ENCODE results near the gene MARCKS. TPM values are rescaled to one million over a fixed set of nuclear protein-coding genes. Genes with fewer than 3 reads are reported as not detected.
A peak's percentile ranks its signal among the peaks of the same experiment; 100 is the strongest.

The MARCKS gene
- total RNA-seq, 1 donor from 2014 or later: 146 TPM

- Histone ChIP-seq H3K4me3 (ENCODE audit: low read length in 3 of 3) (no peak overlapping the region), H3K36me3 (ENCODE audit: control insufficient read depth in 3 of 3, insufficient read depth in 3 of 3, low read length in 3 of 3) (no peaks in the 10 kb centered on the region), H3K27ac (ENCODE audit: low read depth, low read length) (no peak overlapping the region)
Observed at GRCh38 chr6:113824866-113825265, 32.3 kb upstream of the MARCKS start.

GRCh38 chr6:113825781-113826180, 31.4 kb upstream of the MARCKS start:
- no peaks in the 10 kb centered on the region for H3K27me3 ChIP-seq (ENCODE audit: control insufficient read depth in 3 of 3, insufficient read depth in 3 of 3, low read length in 3 of 3)
- H3K4me3 ChIP-seq (ENCODE audit: low read length in 3 of 3): peak overlapping the region in 1 of 3 donors; percentile 16
- H3K9ac ChIP-seq (ENCODE audit: low read depth in 1 of 3, low read length in 3 of 3): peak overlapping the region in 2 of 3 donors; percentile 4 to 34
- H3K27ac ChIP-seq (ENCODE audit: low read depth, low read length): no peak overlapping the region
- no peaks in the 10 kb centered on the region for H3K36me3 ChIP-seq (ENCODE audit: control insufficient read depth in 3 of 3, insufficient read depth in 3 of 3, low read length in 3 of 3)
- H3K4me1 ChIP-seq (ENCODE audit: control insufficient read depth in 3 of 3, insufficient read depth in 3 of 3, low read length in 3 of 3): peaks cover 20 to 28% (median 23%) of the 10 kb centered on the region in 3 donors
- no peaks in the 10 kb centered on the region for H3K9me3 ChIP-seq (ENCODE audit: control insufficient read depth in 3 of 3, low read length in 3 of 3)

More at GRCh38 chr6:113824866-113825265, 32.3 kb upstream of the MARCKS start:
- H3K27me3 ChIP-seq (ENCODE audit: control insufficient read depth in 3 of 3, insufficient read depth in 3 of 3, low read length in 3 of 3): no peaks in the 10 kb centered on the region
- no peak overlapping the region for H3K9ac ChIP-seq (ENCODE audit: low read depth in 1 of 3, low read length in 3 of 3)
- peaks cover 20 to 28% (median 20%) of the 10 kb centered on the region in 3 donors for H3K4me1 ChIP-seq (ENCODE audit: control insufficient read depth in 3 of 3, insufficient read depth in 3 of 3, low read length in 3 of 3)
- no peaks in the 10 kb centered on the region for H3K9me3 ChIP-seq (ENCODE audit: control insufficient read depth in 3 of 3, low read length in 3 of 3)

- H3K27me3 ChIP-seq (ENCODE audit: control insufficient read depth in 3 of 3, insufficient read depth in 3 of 3, low read length in 3 of 3): no peaks in the 10 kb centered on the region
- H3K36me3 ChIP-seq (ENCODE audit: control insufficient read depth in 3 of 3, insufficient read depth in 3 of 3, low read length in 3 of 3): no peaks in the 10 kb centered on the region
- H3K9ac ChIP-seq (ENCODE audit: low read depth in 1 of 3, low read length in 3 of 3): peak overlapping the region in 1 of 3 donors; percentile 3
- H3K4me1 ChIP-seq (ENCODE audit: control insufficient read depth in 3 of 3, insufficient read depth in 3 of 3, low read length in 3 of 3): peaks cover 17 to 27% (median 23%) of the 10 kb centered on the region in 3 donors
- peak overlapping the region; percentile 25 for H3K27ac ChIP-seq (ENCODE audit: low read depth, low read length)
- H3K4me3 ChIP-seq (ENCODE audit: low read length in 3 of 3): peak overlapping the region in 1 of 3 donors; percentile 7
- H3K9me3 ChIP-seq (ENCODE audit: control insufficient read depth in 3 of 3, low read length in 3 of 3): no peaks in the 10 kb centered on the region
Observed at GRCh38 chr6:113828984-113829695, 28.0 kb upstream of the MARCKS start.

GRCh38 chr6:113829696-113830045, 27.5 kb upstream of the MARCKS start:
- no peak overlapping the region for H3K27ac ChIP-seq (ENCODE audit: low read depth, low read length)
- H3K27me3 ChIP-seq (ENCODE audit: control insufficient read depth in 3 of 3, insufficient read depth in 3 of 3, low read length in 3 of 3): no peaks in the 10 kb centered on the region

GRCh38 chr6:113830140-113830539, 27.0 kb upstream of the MARCKS start:
- Histone ChIP-seq H3K36me3 (ENCODE audit: control insufficient read depth in 3 of 3, insufficient read depth in 3 of 3, low read length in 3 of 3) (no peaks in the 10 kb centered on the region), H3K27ac (ENCODE audit: low read depth, low read length) (no peak overlapping the region)

More at GRCh38 chr6:113829696-113830045, 27.5 kb upstream of the MARCKS start:
- Histone ChIP-seq H3K36me3 (ENCODE audit: control insufficient read depth in 3 of 3, insufficient read depth in 3 of 3, low read length in 3 of 3) (no peaks in the 10 kb centered on the region), H3K9me3 (ENCODE audit: control insufficient read depth in 3 of 3, low read length in 3 of 3) (no peaks in the 10 kb centered on the region), H3K4me3 (ENCODE audit: low read length in 3 of 3) (no peak overlapping the region), H3K4me1 (ENCODE audit: control insufficient read depth in 3 of 3, insufficient read depth in 3 of 3, low read length in 3 of 3) (peaks cover 14 to 23% (median 22%) of the 10 kb centered on the region in 3 donors), H3K9ac (ENCODE audit: low read depth in 1 of 3, low read length in 3 of 3) (no peak overlapping the region)

GRCh38 chr6:113833537-113833936, 23.6 kb upstream of the MARCKS start:
- H3K27ac ChIP-seq (ENCODE audit: low read depth, low read length): no peak overlapping the region
- H3K9ac ChIP-seq (ENCODE audit: low read depth in 1 of 3, low read length in 3 of 3): no peak overlapping the region
- no peaks in the 10 kb centered on the region for H3K36me3 ChIP-seq (ENCODE audit: control insufficient read depth in 3 of 3, insufficient read depth in 3 of 3, low read length in 3 of 3)
- no peaks in the 10 kb centered on the region for H3K27me3 ChIP-seq (ENCODE audit: control insufficient read depth in 3 of 3, insufficient read depth in 3 of 3, low read length in 3 of 3)
- H3K4me1 ChIP-seq (ENCODE audit: control insufficient read depth in 3 of 3, insufficient read depth in 3 of 3, low read length in 3 of 3): peaks cover 0 to 14% (median 13%) of the 10 kb centered on the region in 3 donors
- H3K4me3 ChIP-seq (ENCODE audit: low read length in 3 of 3): no peak overlapping the region
- H3K9me3 ChIP-seq (ENCODE audit: control insufficient read depth in 3 of 3, low read length in 3 of 3): no peaks in the 10 kb centered on the region

More at GRCh38 chr6:113830140-113830539, 27.0 kb upstream of the MARCKS start:
- Histone ChIP-seq H3K4me3 (ENCODE audit: low read length in 3 of 3) (no peak overlapping the region), H3K9ac (ENCODE audit: low read depth in 1 of 3, low read length in 3 of 3) (no peak overlapping the region), H3K4me1 (ENCODE audit: control insufficient read depth in 3 of 3, insufficient read depth in 3 of 3, low read length in 3 of 3) (peaks cover 13 to 23% (median 22%) of the 10 kb centered on the region in 3 donors), H3K9me3 (ENCODE audit: control insufficient read depth in 3 of 3, low read length in 3 of 3) (no peaks in the 10 kb centered on the region), H3K27me3 (ENCODE audit: control insufficient read depth in 3 of 3, insufficient read depth in 3 of 3, low read length in 3 of 3) (no peaks in the 10 kb centered on the region)

GRCh38 chr6:113837170-113837569, 20.0 kb upstream of the MARCKS start:
- Histone ChIP-seq H3K27me3 (ENCODE audit: control insufficient read depth in 3 of 3, insufficient read depth in 3 of 3, low read length in 3 of 3) (no peaks in the 10 kb centered on the region), H3K27ac (ENCODE audit: low read depth, low read length) (no peak overlapping the region), H3K4me3 (ENCODE audit: low read length in 3 of 3) (no peak overlapping the region), H3K36me3 (ENCODE audit: control insufficient read depth in 3 of 3, insufficient read depth in 3 of 3, low read length in 3 of 3) (no peaks in the 10 kb centered on the region), H3K9me3 (ENCODE audit: control insufficient read depth in 3 of 3, low read length in 3 of 3) (no peaks in the 10 kb centered on the region), H3K4me1 (ENCODE audit: control insufficient read depth in 3 of 3, insufficient read depth in 3 of 3, low read length in 3 of 3) (no peaks in the 10 kb centered on the region), H3K9ac (ENCODE audit: low read depth in 1 of 3, low read length in 3 of 3) (no peak overlapping the region)

GRCh38 chr6:113842165-113842564, 15.0 kb upstream of the MARCKS start:
- H3K9me3 ChIP-seq (ENCODE audit: control insufficient read depth in 3 of 3, low read length in 3 of 3): no peaks in the 10 kb centered on the region
- H3K9ac ChIP-seq (ENCODE audit: low read depth in 1 of 3, low read length in 3 of 3): no peak overlapping the region
- no peaks in the 10 kb centered on the region for H3K27me3 ChIP-seq (ENCODE audit: control insufficient read depth in 3 of 3, insufficient read depth in 3 of 3, low read length in 3 of 3)
- no peaks in the 10 kb centered on the region for H3K36me3 ChIP-seq (ENCODE audit: control insufficient read depth in 3 of 3, insufficient read depth in 3 of 3, low read length in 3 of 3)
- H3K27ac ChIP-seq (ENCODE audit: low read depth, low read length): no peak overlapping the region
- no peak overlapping the region for H3K4me3 ChIP-seq (ENCODE audit: low read length in 3 of 3)
- H3K4me1 ChIP-seq (ENCODE audit: control insufficient read depth in 3 of 3, insufficient read depth in 3 of 3, low read length in 3 of 3): no peaks in the 10 kb centered on the region

GRCh38 chr6:113843500-113844073, 13.6 kb upstream of the MARCKS start:
- H3K9ac ChIP-seq (ENCODE audit: low read depth in 1 of 3, low read length in 3 of 3): no peak overlapping the region
- H3K36me3 ChIP-seq (ENCODE audit: control insufficient read depth in 3 of 3, insufficient read depth in 3 of 3, low read length in 3 of 3): no peaks in the 10 kb centered on the region
- no peaks in the 10 kb centered on the region for H3K27me3 ChIP-seq (ENCODE audit: control insufficient read depth in 3 of 3, insufficient read depth in 3 of 3, low read length in 3 of 3)
- H3K9me3 ChIP-seq (ENCODE audit: control insufficient read depth in 3 of 3, low read length in 3 of 3): no peaks in the 10 kb centered on the region
- no peak overlapping the region for H3K4me3 ChIP-seq (ENCODE audit: low read length in 3 of 3)
- no peak overlapping the region for H3K27ac ChIP-seq (ENCODE audit: low read depth, low read length)
- H3K4me1 ChIP-seq (ENCODE audit: control insufficient read depth in 3 of 3, insufficient read depth in 3 of 3, low read length in 3 of 3): no peaks in the 10 kb centered on the region

GRCh38 chr6:113846577-113846976, 10.6 kb upstream of the MARCKS start:
- no peak overlapping the region for H3K27ac ChIP-seq (ENCODE audit: low read depth, low read length)
- no peaks in the 10 kb centered on the region for H3K4me1 ChIP-seq (ENCODE audit: control insufficient read depth in 3 of 3, insufficient read depth in 3 of 3, low read length in 3 of 3)
- no peaks in the 10 kb centered on the region for H3K27me3 ChIP-seq (ENCODE audit: control insufficient read depth in 3 of 3, insufficient read depth in 3 of 3, low read length in 3 of 3)
- H3K9me3 ChIP-seq (ENCODE audit: control insufficient read depth in 3 of 3, low read length in 3 of 3): no peaks in the 10 kb centered on the region
- H3K9ac ChIP-seq (ENCODE audit: low read depth in 1 of 3, low read length in 3 of 3): no peak overlapping the region
- H3K4me3 ChIP-seq (ENCODE audit: low read length in 3 of 3): no peak overlapping the region
- H3K36me3 ChIP-seq (ENCODE audit: control insufficient read depth in 3 of 3, insufficient read depth in 3 of 3, low read length in 3 of 3): no peaks in the 10 kb centered on the region

All from skeletal muscle tissue (tissue), 4 donors.